Activated naive CD4-positive, alpha-beta T cell (primary cell): ENCODE measurements around the gene FHAD1.

Experiments
- DNase-seq, 4 experiments: peaks; one replicate each; lab custom pipeline; 2025; lab: John Stamatoyannopoulos, UW

Gene FHAD1

GRCh38 chr1:15218287-15219279 lies 28.4 kb upstream of the FHAD1 start:
- DNase-seq = no peak

GRCh38 chr1:15219280-15220023 lies 27.6 kb upstream of the FHAD1 start:
- DNase-seq = no peak

GRCh38 chr1:15220024-15220392 lies 27.0 kb upstream of the FHAD1 start:
- no peak for DNase-seq

GRCh38 chr1:15220825-15221431 lies 26.1 kb upstream of the FHAD1 start:
- no peak for DNase-seq

- DNase-seq = no peak
Observed at GRCh38 chr1:15222653-15223303, 24.2 kb upstream of the FHAD1 start.

- DNase-seq = no peak
Observed at GRCh38 chr1:15224259-15224869, 22.7 kb upstream of the FHAD1 start.

- no peak for DNase-seq
Observed at GRCh38 chr1:15224974-15225373, 22.0 kb upstream of the FHAD1 start.

- DNase-seq = no peak
Observed at GRCh38 chr1:15225461-15225860, 21.6 kb upstream of the FHAD1 start.

GRCh38 chr1:15226388-15227255 lies 20.4 kb upstream of the FHAD1 start:
- DNase-seq = no peak

- DNase-seq = no peak
Observed at GRCh38 chr1:15229707-15230131, 17.3 kb upstream of the FHAD1 start.

- DNase-seq = no peak
Observed at GRCh38 chr1:15231714-15232201, 15.3 kb upstream of the FHAD1 start.

- DNase-seq = no peak
Observed at GRCh38 chr1:15233689-15234088, 13.3 kb upstream of the FHAD1 start.

GRCh38 chr1:15236321-15236721 lies 10.7 kb upstream of the FHAD1 start:
- no peak for DNase-seq

- DNase-seq = no peak
Observed at GRCh38 chr1:15236746-15237145, 10.3 kb upstream of the FHAD1 start.

GRCh38 chr1:15238789-15239188 lies 8.2 kb upstream of the FHAD1 start:
- DNase-seq = no peak

GRCh38 chr1:15242766-15243165 lies 4.3 kb upstream of the FHAD1 start:
- DNase-seq = no peak

GRCh38 chr1:15243275-15244043 lies 3.6 kb upstream of the FHAD1 start:
- no peak for DNase-seq

GRCh38 chr1:15244813-15245212 lies 2.2 kb upstream of the FHAD1 start:
- DNase-seq = no peak

- no peak for DNase-seq
Observed at GRCh38 chr1:15245593-15246360, 1.2 kb upstream of the FHAD1 start.
